Prostate gland (tissue), 2 donors: Measurements from ENCODE around the gene PECR.

Experiments
- POLR2A ChIP-seq: fragments of 450-650 bp; IDR thresholded peaks from one replicate; pipeline ENCODE4 v1.6.1; 2016; ENCODE audit warnings: antibody characterized with exemption, mild to moderate bottlenecking
- POLR2AphosphoS5 ChIP-seq: sonication (generic); formaldehyde crosslinking; IDR thresholded peaks from one replicate; pipeline ENCODE4 v1.6.1; 2017; ENCODE audit warnings: antibody characterized with exemption
- TF ChIP-seq, protein P1 (sequence below), 4 experiments: fragments of 200-600 bp in 2 of 4; fragments of 450-650 bp in 2 of 4; sonication (generic) in 2 of 4; IDR thresholded peaks; 1 replicate in 3 of 4; 2 replicates in 1 of 4; pipeline ENCODE4 v1.5.1; 2016 to 2019; ENCODE audit warnings: antibody characterized with exemption in 4 of 4, mild to moderate bottlenecking in 2 of 4, moderate library complexity in 2 of 4

- TF ChIP-seq, protein P1, sequence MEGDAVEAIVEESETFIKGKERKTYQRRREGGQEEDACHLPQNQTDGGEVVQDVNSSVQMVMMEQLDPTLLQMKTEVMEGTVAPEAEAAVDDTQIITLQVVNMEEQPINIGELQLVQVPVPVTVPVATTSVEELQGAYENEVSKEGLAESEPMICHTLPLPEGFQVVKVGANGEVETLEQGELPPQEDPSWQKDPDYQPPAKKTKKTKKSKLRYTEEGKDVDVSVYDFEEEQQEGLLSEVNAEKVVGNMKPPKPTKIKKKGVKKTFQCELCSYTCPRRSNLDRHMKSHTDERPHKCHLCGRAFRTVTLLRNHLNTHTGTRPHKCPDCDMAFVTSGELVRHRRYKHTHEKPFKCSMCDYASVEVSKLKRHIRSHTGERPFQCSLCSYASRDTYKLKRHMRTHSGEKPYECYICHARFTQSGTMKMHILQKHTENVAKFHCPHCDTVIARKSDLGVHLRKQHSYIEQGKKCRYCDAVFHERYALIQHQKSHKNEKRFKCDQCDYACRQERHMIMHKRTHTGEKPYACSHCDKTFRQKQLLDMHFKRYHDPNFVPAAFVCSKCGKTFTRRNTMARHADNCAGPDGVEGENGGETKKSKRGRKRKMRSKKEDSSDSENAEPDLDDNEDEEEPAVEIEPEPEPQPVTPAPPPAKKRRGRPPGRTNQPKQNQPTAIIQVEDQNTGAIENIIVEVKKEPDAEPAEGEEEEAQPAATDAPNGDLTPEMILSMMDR (IDR thresholded peaks at IDR 0.05): no peak
- no peak for TF ChIP-seq POLR2A
- no peak for TF ChIP-seq POLR2AphosphoS5
Observed at GRCh38 chr2:216084547-216084946, 2.9 kb upstream of the PECR start.
